GM18508 (cell line): ENCODE results near the gene LPP.

Source experiments
- ATAC-seq: cut with Tn5 transposase; IDR thresholded peaks from one replicate; pipeline ENCODE4 v1.9.1; 2021; ENCODE audit warnings: moderate number of reproducible peaks; ENCODE audit not compliant: insufficient read depth, unreplicated experiment

Gene LPP

GRCh38 chr3:188931531-188931930 lies 777.6 kb downstream of the LPP start:
- ATAC-seq: no peak

- no peak for ATAC-seq
Observed at GRCh38 chr3:188934989-188935388, 781.0 kb downstream of the LPP start.

GRCh38 chr3:188936597-188937107 lies 782.7 kb downstream of the LPP start:
- ATAC-seq: no peak

GRCh38 chr3:188937389-188937788 lies 783.4 kb downstream of the LPP start:
- no peak for ATAC-seq

- no peak for ATAC-seq
Observed at GRCh38 chr3:188938999-188939398, 785.0 kb downstream of the LPP start.

- no peak for ATAC-seq
Observed at GRCh38 chr3:188939814-188940572, 786.0 kb downstream of the LPP start.
